Inflammatory macrophage treated with lipopolysaccharide for 1 hour (primary cell): ENCODE results near the gene HIRIP3.

Experiments
- DNase-seq, 2 donors: peaks; one replicate each; pipeline ENCODE4 v3.0.0-alpha.2; 2020 to 2022

Gene HIRIP3

GRCh38 chr16:29995911-29996765 lies 721 bp upstream of the HIRIP3 start, which contains the start of gene INO80E:
Gene INO80E, plus strand, starts transcription at chr16:29996241. Its CDS starts 70 bp downstream, at chr16:29996311.
- peak; percentile 96 to 98 for DNase-seq

GRCh38 chr16:29994600-29995323 lies 655 bp downstream of the HIRIP3 start:
- DNase-seq, result no peak

GRCh38 chr16:29993903-29994599 lies 1.4 kb downstream of the HIRIP3 start:
- no peak for DNase-seq

GRCh38 chr16:29993191-29993902 lies 2.1 kb downstream of the HIRIP3 start:
- DNase-seq, result no peak

- DNase-seq, result no peak
Observed at GRCh38 chr16:29992344-29992967, 3.0 kb downstream of the HIRIP3 start.

GRCh38 chr16:29991571-29991904 lies 3.9 kb downstream of the HIRIP3 start:
- no peak for DNase-seq

GRCh38 chr16:29990883-29991570 lies 4.4 kb downstream of the HIRIP3 start:
- DNase-seq, result no peak

GRCh38 chr16:29990034-29990433 lies 5.4 kb downstream of the HIRIP3 start:
- DNase-seq, result no peak

- no peak for DNase-seq
Observed at GRCh38 chr16:29989111-29989858, 6.1 kb downstream of the HIRIP3 start.

- DNase-seq, result no peak
Observed at GRCh38 chr16:29988346-29989075, 6.9 kb downstream of the HIRIP3 start.

- DNase-seq, result no peak
Observed at GRCh38 chr16:29987371-29988085, 7.9 kb downstream of the HIRIP3 start.

- DNase-seq, result no peak
Observed at GRCh38 chr16:29986931-29987330, 8.5 kb downstream of the HIRIP3 start.

GRCh38 chr16:29986231-29986630 lies 9.2 kb downstream of the HIRIP3 start:
- no peak for DNase-seq

- DNase-seq, result no peak
Observed at GRCh38 chr16:29985271-29985811, 10.1 kb downstream of the HIRIP3 start.

- DNase-seq, result no peak
Observed at GRCh38 chr16:29984764-29985147, 10.7 kb downstream of the HIRIP3 start.

- no peak for DNase-seq
Observed at GRCh38 chr16:29984137-29984763, 11.2 kb downstream of the HIRIP3 start.

GRCh38 chr16:29983420-29984136 lies 11.8 kb downstream of the HIRIP3 start:
- no peak for DNase-seq
